LoVo (cell line): Measurements from ENCODE around the gene KCNT2.
"Not testable (repeated sequence)": the region's sequence is repeated elsewhere in the genome, so short reads cannot be mapped to it uniquely, and the experiment has no call there.

Experiments used
- DNase-seq: peaks from one replicate; pipeline ENCODE4 v3.0.0-alpha.2; 2016; ENCODE audit warnings: low spot score

KCNT2 gene

DNA sequence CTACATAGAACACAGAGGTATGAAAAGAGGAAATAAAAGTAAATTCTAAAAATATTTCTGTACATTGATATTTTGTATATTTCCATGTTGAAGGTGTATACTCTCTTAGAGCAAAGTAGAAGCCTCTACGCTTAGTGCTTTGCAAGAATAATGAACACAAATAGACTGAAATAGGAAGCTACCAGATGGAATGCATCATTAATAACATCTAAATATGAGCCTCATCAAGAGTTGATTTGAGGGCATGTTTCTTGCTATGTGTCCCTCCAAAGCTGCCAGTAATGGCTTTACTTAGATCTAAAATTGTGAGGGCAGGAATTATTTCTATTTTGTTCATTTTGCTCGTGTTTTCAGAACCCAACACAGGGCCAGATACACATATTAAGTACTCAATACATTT is 94.4 kb downstream of the KCNT2 start:
- DNase-seq = no peak

DNA sequence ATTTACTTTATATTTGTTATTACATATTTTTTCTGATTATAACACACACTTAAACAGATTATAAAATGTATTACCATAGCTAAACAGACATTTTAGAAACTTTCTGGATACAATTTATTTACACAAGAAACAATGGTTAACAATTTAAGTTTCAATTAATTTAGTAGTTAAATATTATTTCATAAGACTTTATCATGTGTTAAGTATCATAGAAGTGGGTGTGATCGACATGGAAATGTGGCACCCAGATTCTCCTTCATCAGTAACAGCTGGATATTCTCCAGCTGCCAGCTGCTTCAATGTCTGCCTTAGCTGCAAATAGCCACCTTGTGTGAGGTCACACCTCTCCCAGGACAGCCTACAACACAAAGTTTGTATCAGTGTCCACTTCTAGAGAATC is 97.8 kb downstream of the KCNT2 start:
- no peak for DNase-seq

DNA sequence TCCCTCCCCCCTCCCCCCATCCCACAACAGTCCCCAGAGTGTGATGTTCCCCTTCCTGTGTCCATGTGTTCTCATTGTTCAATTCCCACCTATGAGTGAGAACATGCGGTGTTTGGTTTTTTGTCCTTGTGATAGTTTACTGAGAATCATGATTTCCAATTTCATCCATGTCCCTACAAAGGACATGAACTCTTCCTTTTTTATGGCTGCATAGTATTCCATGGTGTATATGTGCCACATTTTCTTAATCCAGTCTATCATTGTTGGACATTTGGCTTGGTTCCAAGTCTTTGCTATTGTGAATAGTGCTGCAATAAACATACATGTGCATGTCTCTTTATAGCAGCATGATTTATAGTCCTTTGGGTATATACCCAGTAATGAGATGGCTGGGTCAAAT is 104.0 kb downstream of the KCNT2 start:
- not testable (repeated sequence) for DNase-seq

DNA sequence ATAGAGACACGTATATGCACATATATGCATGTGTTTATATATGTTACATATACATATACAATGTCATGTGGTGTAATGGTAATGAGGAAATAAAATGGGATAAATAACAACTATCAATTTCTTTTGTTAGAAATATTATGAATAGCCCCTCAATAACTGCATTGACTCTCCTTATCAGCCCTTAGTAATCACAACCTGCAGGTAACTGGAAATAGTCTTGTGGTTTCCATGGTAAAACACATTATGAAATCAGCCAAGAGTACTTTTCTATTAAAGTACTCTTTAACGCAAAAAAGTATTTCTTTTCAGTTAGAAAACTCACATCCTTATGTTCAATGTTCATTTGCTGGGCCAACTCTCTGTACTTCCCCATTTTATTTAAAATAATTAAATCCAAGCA is 105.8 kb downstream of the KCNT2 start:
- no peak for DNase-seq

DNA sequence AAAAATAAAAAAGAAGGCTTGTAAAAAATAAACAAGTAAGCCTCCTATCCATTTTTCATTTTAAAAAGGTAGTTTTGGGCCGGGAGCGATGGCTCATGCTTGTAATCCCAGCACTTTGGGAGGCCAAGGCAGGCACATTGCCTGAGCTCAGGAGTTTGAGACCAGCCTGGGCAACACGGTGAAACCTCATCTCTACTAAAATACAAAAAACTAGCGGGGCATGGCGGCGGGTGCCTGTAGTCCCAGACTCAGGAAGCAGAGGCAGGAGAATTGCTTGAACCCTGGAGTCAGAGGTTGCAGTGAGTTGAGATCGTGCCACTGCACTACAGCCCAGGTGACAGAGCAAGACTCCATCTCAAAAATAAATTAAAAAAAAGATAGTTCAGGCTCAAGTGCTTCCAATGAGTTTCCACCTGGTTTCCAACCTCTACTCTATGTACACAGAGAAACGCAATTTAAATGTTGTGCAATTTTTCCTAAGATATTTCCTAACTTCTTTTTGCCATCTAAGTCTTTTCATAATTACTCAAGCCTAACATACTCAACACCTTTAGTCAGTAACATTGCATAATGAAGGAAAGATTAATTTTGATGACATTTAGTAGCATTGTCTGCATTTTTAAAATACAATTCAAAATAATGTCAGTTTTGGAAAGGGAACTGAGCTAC is 106.3 kb downstream of the KCNT2 start:
- DNase-seq = no peak

DNA sequence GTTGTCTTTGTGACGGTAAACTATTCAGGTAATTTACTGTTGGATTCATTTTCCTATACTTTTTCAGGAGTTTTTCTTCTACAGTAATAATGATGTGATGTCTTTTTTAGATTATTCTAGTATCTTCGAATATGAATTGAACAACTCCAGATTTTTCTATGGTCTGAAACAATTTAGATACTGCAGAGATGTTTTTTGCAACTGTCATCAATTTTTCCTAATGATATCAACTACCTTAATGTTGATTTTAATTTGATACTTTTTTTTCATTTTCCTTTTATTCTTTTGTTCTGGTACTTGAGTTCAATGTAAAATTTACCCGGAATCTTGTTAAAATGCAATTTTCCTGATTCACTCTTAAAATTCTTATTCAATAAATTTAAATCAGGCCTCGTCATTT is 110.4 kb downstream of the KCNT2 start:
- DNase-seq = no peak

DNA sequence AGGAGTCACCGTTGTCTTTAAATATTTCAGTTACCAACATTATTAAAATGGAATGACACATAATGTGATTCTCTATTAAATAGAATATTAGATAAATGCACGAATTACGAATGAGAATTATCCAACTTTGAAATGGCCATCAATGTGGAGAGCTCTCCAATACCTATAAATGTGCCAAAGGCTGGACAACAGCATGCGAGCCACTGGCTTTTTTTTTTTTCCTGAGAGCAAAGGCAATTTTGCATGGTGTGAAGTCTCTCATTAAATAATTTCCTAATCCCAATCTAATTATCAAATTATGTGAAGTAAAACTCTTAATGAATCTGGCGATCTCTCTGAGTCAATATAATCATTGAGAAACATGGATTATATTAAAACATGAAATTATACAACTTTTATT is 113.5 kb downstream of the KCNT2 start:
- DNase-seq = no peak

DNA sequence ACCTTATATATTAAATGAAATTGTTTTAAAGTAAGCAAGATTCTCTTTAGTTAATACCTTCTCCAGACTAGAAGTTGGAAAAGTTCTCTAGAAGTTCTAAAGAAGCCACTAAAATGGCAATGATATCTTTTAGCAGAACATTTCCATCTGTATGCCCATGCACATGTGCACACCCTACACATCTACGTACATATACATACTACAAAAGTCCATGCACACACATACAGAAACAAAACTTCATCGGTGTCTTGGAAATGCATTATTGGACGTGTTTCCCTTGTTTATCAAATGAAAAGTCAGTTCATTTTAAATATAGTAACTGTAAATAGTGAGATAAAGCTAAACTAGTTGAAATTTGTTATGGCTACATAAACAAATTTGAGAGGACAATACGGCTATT is 114.4 kb downstream of the KCNT2 start:
- no peak for DNase-seq

DNA sequence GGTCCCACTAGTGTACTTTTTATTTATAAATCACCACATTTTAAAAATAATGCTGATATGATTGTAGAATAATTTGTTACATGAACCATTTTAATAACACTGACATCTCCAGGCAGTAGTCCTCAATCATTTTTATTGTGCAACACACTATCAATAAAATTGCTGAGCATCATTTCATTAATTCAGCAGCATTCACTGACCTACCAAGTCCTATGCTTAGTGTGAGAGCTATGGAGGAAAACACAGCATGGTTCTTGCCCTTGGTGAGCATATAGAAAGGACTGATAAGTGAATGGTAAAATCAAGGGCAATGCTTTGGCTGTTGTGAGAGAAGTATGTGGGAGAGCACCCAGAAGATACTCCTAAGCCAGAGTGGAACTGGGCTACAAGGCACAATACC is 119.7 kb downstream of the KCNT2 start:
- no peak for DNase-seq

DNA sequence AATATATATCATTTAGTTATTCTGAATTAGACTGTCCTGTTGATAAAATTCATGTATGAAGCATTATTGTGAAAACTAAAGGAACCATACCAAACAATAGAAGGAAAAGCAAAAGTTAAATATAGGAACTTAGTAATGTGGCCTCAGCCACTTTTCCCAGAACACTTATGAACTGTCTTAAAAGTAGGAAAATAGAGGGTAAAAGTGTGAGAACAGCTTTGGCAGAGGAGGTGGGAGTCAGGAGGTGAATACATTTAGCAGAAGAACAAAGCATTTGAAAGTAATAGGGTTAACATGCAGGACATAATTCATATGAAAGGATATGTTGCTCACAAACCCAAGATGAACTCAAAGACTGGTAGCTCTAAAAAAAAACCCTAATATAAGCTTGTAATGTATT is 121.9 kb downstream of the KCNT2 start:
- DNase-seq = no peak

DNA sequence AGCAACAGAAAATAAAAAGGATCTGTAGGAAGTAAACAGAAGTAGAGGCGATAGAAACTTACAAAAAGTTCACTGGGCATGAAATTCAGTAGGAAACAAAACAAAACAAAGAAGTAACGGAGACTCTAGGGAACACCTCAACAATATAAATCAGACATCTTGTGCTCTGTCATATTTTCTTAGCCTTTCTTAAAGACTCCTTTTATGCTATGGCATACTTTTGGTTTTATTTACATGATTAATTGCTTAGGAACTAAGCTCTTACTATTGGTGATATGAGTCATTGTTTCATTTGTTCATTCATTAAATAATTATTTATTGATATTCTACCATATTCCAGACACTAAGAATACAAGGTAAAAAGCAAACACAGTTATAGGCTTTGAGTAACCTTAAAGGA is 126.6 kb downstream of the KCNT2 start:
- no peak for DNase-seq

DNA sequence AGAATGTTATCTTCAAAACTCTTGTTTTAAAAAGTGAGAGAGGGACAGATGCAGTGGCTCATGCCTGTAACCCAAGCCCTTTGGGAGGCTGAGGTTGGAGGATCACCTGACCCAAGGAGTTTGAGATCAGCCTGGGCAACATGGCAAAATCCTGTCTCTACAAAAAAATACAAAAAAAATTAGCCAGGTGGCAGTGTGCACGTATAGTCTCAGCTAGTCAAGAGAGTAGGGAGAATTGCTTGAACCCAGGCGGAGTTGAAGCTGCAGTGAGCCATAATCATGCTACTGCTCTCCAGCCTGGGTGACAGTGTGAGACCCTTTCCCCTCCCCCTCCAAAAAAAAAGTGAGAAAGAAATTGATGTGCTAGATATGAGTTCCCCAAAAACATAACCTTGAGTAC is 131.0 kb downstream of the KCNT2 start:
- no peak for DNase-seq

DNA sequence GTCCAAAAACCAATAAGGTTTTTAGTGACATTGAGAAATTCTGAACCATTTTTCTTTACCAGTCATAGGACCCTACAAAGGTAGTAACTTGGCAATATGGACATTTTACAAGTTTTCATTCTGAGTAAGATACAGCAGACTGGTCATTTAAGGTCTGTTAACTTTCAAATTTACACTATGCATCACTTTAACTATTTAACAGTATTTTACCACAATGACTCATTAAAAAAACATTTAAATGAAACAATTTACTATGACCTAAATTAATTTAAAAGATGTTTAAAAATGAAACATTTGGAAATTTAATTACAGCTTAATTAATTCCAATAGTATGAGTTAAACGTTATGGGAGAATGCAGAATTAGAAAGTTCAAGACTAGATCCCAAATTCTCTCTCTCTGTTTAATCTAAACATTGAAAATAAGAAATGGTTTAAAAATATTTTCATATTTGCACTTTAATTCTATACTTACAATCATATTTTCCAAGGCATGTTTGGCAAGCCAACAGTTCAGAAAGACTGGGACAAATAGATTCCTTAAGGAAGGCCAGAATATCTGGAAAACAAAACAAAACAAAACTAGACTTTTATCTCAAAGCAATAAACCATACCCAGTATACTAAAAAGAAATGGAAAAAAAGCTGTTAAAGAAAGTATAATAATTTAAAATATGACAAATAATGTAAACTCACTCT is 140.9 kb downstream of the KCNT2 start:
- no peak for DNase-seq

DNA sequence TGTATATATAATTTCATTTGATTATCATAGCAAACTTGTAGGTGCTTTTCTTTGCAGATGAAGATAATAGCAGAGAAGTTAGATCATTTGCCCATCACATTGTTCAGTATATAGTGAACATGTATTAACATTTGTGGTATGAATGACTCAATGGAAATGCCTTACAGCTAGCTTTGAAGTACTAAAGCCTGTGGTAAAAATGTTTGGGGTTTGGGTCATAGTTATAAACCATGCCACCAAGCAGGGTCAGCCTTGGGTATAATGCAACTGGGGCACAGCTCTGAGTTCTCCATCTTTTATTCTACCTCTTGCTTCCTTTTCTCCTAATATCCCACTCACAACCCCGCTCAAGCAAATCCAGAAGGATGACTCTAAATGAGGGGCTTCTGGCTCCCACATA is 141.6 kb downstream of the KCNT2 start:
- no peak for DNase-seq

DNA sequence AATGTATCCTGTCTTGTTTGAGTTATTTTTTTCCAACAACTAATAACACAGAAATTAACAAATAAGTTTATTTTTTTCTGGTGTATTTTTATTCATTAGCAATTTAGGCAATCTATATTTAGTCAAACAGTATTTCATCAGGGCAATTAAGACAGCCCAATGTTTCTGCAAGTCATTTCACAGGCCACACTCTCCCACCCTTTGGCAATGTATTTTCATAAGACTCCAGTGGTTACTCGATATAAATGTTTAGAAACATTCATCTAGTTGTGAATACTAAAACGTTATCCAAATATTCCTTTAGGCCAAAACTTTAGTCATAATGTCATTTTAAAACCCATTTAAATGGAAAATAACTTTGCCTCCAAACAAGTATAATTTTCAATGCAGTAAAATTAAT is 142.1 kb downstream of the KCNT2 start:
- no peak for DNase-seq

DNA sequence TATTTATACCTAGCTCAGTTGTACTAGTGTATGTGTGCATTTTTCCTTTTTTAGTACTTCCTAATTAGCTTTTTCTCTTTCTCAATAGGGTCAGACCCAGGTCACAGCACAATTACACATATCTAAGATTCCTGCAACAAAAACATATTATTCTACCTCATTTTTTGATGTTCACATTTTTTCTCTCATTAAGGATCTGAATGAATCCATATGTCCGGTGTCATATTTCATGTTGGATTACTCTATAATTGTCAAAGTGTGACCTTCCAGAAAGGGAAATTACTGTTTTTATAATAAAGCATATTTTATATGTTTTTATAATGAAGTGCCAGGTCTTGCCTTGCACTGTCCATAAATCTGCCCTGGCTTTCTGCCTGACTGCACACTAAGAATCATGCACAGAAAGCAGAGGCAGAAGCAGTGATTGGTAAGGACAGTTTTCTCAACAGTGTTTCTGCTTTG is 143.7 kb downstream of the KCNT2 start:
- no peak for DNase-seq

DNA sequence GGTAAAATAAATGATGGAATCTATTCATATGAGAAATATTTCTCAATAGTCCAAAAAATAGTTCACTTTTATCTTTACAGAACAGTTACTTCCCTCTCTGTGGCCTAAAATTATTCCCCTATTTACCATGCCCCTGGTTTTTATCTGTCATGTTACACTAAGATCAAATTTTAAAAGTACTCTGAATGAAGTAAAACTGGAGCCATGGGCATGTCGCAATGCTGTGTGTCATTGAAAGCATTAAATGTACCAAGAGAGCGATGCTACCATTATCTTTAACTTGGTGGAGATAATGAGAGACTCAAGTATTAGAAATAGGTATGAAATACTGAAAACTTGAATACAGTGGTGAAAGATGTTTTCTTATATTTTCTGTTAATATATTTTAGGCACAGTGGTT is 146.2 kb downstream of the KCNT2 start:
- DNase-seq = no peak

DNA sequence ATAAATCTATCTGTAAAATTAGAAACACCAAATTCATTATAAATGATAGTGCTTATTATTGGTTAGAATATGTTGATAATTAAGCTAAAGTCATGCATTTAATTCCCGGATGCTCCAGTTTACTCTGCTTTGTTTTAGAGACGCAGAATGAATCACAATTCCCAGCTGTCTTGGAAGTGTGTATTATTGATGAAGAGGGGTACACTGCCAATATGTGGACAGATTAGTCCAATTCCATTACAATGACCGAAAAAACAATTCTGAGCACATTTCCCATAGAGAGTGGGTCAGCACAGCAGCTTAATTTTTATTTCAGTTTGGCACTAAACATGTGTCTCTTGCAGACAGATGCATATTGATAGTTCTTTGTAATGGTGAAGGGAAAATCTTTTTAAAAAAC is 146.7 kb downstream of the KCNT2 start:
- DNase-seq = no peak

DNA sequence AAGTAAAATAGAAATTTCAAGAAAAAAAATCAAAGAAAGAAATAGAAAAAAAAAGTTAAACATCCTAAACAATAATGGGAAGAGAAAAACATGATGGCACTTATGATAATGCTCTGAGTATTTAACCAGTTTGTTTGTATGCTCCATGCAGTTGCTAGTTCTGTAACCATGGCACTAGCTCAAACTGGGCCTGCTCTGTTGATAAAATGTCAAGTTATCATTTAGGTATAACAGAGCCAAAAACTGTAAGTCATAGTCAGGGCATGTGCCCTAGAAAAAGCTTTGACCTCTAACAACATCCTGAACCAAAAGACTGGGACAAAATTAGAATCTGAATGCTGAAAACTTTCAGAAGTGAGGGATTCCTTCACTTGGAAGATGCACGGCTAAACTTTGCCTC is 148.9 kb downstream of the KCNT2 start:
- DNase-seq = no peak

DNA sequence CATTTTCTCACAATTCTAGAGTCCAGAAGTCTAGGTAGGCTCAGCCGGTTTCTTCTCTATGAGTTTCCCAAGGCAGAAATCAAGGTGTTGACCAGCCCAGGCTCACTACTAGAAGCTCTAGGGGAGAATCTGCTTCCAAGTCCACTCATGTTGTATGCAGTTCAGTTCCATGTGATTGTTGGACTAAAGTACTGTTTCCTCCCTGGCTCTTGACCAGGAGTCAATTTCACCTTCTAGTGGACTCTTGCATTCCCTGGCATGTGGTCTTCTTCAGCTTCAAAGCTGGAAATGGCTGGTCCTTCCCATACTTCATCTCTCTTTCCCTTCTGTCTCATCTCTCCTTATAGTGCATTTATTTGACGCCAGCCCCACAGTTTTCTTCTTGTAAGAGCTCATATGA is 153.4 kb downstream of the KCNT2 start:
- no peak for DNase-seq

DNA sequence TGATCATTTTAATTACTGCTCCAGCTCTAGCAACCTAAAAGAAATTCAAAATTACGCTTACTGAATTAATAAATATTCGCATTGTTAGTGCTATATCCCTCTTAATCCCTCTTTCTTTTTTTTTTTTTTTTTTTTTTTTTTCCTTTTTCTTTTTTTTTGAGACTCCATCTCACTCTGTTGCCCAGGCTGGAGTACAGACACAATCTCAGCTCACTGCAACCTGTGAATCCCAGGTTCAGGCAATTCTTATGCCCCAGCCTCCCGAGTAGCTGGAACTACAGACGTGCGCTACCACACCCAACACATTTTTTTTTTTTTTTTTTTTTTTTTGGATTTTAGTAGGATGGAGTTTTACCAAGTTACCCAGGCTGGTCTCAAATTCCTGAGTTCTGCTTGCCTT is 157.1 kb downstream of the KCNT2 start:
- DNase-seq = no peak

DNA sequence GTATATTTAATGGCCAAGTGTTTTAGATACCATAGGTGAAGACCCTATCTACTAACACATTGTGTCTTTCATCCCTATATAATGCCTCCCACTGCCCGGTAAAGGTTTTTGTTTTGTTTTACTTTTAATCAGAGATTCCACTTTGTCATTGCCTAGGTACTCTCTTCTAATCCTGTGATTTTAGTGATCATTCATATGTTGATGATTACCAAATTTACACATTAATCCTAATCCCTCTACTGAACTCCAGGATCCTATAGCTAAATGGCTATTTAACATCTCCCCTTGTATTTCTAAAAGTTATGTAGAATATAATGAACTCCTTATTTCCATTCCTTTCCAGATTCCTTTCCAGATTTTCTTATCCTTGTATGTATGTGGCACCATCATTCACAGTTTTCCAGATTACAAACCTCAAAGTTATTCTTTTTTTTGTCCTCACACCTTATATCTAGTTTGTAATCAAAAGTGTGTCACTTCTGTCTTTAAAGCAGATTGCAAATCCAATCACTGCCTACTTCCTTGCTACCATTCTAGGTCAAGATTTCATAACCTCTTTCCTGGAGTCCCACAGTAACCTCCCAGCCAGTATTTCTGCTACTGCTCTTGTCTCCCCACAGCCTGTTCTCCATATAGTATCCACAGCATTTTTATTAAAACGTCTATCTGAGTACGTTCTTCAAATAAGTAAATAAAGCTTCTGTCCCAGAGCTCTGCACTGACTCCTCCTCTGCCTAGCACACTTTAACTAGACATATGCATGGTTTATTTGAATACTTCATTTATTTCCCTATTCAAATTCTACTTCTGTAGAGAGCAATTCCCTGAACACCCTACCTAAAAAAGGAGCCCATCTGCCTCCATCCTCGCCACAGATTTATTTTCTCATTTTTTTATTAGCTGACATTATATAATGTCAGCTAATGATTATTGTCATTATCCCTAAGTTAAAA is 157.8 kb downstream of the KCNT2 start:
- no peak for DNase-seq

DNA sequence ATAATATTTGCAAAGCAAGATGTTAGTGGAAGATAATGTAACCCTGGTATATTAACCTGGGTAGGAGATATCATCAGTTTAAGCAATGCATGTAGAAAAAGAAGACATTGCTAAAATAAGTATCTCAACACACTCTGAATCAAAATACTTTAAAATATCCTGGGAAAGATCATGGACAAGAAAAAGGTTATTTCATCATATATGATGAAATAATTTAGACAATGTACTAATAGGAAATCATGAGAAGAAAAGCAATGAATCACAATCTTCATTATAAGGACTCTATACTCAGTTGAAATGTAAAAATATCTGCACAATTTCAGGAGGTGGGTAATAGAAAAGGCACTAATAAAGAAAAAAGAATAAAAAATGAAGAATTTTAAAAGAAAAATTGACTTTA is 158.8 kb downstream of the KCNT2 start:
- DNase-seq = no peak
